ENCODE data around the gene PITX2. TPM values are rescaled to one million over a fixed set of nuclear protein-coding genes. Genes with fewer than 3 reads are reported as not detected.

PITX2 gene
- total RNA-seq, 1 experiment from 2014 or later: 8.3 TPM

DNA sequence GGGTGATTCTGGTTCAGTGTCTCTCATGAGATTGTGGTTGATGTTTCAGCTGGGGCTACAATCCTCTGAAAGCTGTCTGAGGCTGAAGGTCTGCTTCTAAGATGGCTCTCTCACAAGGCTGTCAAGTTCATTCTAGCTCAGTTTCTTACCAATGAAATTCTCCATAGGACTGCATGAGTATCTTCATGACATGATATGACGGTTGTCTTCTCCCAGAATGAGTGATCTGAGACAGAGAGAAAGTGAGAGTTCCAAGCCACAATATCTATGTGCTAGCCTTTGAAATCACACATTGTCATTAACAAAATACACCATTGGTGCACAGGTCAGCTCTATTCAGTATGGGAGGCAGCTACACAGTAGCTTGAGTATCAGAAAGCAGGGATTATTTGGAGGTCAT is 27.3 kb downstream of the PITX2 start (continued):
- TF ChIP-seq, protein P1, sequence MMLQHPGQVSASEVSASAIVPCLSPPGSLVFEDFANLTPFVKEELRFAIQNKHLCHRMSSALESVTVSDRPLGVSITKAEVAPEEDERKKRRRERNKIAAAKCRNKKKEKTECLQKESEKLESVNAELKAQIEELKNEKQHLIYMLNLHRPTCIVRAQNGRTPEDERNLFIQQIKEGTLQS (IDR thresholded peaks at IDR 0.05): no peak

GRCh38 chr4:110589297-110589696 is 33.6 kb downstream of the PITX2 start:
- BruUV-seq (replicated peaks): no TSS peak
- POLR2A ChIA-PET: no interaction called here
- CTCF ChIA-PET: interaction anchor here (1.2 kb wide), 1 partner anchor 245 kb away, joined by 6 read pairs; no protein-coding TSS in a partner anchor
- Histone ChIP-seq H4K20me1 (ENCODE audit: insufficient read depth) (no peaks in the 10 kb centered on the region), H3K27me3 (ENCODE audit: insufficient read depth, low read length) (no peaks in the 10 kb centered on the region), H3K4me1 (ENCODE audit: control insufficient read depth in 1 of 2, insufficient read depth in 2 of 2, low read length in 2 of 2) (no peaks in the 10 kb centered on the region), H3K9ac (ENCODE audit: low read length) (no peak overlapping the region), H2AFZ (ENCODE audit: low read depth, low read length, poor library complexity, severe bottlenecking) (no peak overlapping the region), H3K9me3 (ENCODE audit: control insufficient read depth in 1 of 2, insufficient read depth in 1 of 2, low read depth in 1 of 2, low read length in 2 of 2) (no peaks in the 10 kb centered on the region), H3K36me3 (ENCODE audit: control insufficient read depth in 1 of 2, insufficient read depth in 2 of 2, low read length in 2 of 2) (no peaks in the 10 kb centered on the region), H3K79me2 (ENCODE audit: insufficient read depth, low read length) (no peaks in the 10 kb centered on the region), H3K4me2 (ENCODE audit: low read length) (no peak overlapping the region), H3K27ac (ENCODE audit: low read depth, low read length) (no peak overlapping the region), H3K4me3 (replicated peaks in 1 of 2; ENCODE audit: low read depth in 1 of 2, low read length in 2 of 2) (no peak overlapping the region), H3K9me2 (ENCODE audit: insufficient read depth) (no peaks in the 10 kb centered on the region)
- DNase-seq (ENCODE audit: low read depth, low spot score): no peak
- TF ChIP-seq TCF7L2 (IDR thresholded peaks at IDR 0.05; ENCODE audit: borderline replicate concordance, extremely low read depth, insufficient read depth, insufficient read length) (no peak), RAD21 (IDR thresholded peaks at IDR 0.05; ENCODE audit: low read depth) (peak; percentile 26; the same call in 1 of the 2 replicates), SRF (IDR thresholded peaks at IDR 0.05; ENCODE audit: low read depth) (no peak), ZBTB33 (IDR thresholded peaks at IDR 0.05; ENCODE audit: extremely low read depth, insufficient replicate concordance, low read length) (no peak), CBX3 (IDR thresholded peaks at IDR 0.05; ENCODE audit: low read depth) (no peak)
- TF ChIP-seq, protein P2, sequence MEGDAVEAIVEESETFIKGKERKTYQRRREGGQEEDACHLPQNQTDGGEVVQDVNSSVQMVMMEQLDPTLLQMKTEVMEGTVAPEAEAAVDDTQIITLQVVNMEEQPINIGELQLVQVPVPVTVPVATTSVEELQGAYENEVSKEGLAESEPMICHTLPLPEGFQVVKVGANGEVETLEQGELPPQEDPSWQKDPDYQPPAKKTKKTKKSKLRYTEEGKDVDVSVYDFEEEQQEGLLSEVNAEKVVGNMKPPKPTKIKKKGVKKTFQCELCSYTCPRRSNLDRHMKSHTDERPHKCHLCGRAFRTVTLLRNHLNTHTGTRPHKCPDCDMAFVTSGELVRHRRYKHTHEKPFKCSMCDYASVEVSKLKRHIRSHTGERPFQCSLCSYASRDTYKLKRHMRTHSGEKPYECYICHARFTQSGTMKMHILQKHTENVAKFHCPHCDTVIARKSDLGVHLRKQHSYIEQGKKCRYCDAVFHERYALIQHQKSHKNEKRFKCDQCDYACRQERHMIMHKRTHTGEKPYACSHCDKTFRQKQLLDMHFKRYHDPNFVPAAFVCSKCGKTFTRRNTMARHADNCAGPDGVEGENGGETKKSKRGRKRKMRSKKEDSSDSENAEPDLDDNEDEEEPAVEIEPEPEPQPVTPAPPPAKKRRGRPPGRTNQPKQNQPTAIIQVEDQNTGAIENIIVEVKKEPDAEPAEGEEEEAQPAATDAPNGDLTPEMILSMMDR (IDR thresholded peaks at IDR 0.05 in 2 of 3, conservative IDR thresholded peaks at IDR 0.05 in 1 of 3; ENCODE audit: borderline replicate concordance in 1 of 3, insufficient read depth in 1 of 3, low read depth in 2 of 3, low read length in 2 of 3): peak in 2 of 3 experiments; percentile 16 to 46; a peak in 1 of 6 replicates
- RAD21 ChIA-PET (ENCODE audit: low non-redundant PET in 1 of 2, low total read pairs in 2 of 2, uncharacterized antibody in 2 of 2, unreplicated experiment in 2 of 2): no interaction called here
- peak; percentile 70; the same call in 1 of the 2 replicates for ATAC-seq
- intact Hi-C loops (cut with micrococcal nuclease): loop anchor here (2.0 to 5.0 kb wide), 2 partner anchors 247 to 590 kb away; no protein-coding TSS in a partner anchor

All from HCT116 (cell line).